GDM1 (cell line): Measurements from ENCODE around the gene FAM110C.
"Not testable (repeated sequence)": the region's sequence is repeated elsewhere in the genome, so short reads cannot be mapped to it uniquely, and the experiment has no call there.

ENCODE experiments used
- DNase-seq: peaks from one replicate; lab custom pipeline; 2025; lab: John Stamatoyannopoulos, UW

FAM110C gene

DNA sequence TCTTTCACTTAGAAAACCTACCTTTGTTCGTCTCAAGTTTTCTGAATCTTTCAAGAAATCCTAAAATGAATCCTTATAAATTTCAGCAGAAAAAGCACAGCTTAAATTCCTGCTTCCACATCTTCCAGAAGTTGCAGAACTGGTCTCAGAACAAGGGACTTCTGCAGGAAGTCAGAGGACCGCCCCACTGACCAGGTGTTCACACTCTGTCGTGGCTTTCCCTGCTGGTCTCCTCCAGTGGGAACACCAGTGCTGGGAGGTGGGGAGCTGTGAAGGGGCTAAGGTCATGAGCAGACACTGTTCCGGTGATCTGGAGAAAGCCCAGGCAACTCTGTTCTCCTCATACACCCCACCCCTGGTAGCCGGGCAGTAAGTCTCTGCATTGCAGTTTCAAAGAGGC is 3.5 kb downstream of the FAM110C start:
- DNase-seq, result no peak

DNA sequence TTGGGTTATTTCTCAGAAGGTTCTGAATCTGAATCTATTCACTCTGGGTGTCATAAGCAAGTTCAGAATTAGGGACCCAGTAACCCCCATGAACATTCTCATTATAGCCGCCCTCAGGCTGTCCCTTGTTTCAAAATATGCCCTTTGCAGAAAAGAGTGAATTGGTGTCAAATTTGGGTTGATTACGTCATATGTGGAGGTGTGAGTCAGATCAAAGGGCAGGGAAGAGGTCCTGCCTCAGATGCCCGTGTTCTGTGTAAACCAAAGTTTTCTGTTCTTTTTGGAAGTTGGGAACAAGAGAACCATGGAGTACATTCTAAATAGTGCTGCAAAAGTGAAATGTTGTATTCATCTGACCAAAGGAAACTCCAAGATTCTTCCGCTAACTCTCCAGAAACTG is 5.8 kb downstream of the FAM110C start:
- DNase-seq, result no peak

- no peak for DNase-seq
Observed at GRCh38 chr2:38155-38554, 8.2 kb downstream of the FAM110C start.

GRCh38 chr2:36318-36717 is 10.0 kb downstream of the FAM110C start:
- no peak for DNase-seq

DNA sequence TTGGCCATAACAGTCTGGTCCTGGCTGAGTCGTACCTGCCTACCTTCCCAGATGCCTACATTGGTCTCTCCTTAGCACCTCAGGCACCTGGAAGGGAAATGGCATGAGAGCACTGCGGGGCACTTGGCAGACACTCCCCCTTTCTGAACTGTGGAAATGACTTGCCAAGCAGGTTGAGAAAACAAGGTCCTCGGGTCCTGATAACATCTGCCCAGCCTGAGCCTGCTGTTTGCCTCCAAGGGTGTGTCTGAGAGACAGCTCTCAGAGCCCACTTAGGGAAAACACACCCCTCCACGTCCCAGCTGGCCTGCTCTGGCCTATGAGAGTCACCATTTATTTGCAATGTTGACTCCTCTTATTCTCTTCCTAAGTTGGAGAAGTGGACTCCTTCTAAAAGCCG is 10.5 kb downstream of the FAM110C start:
- no peak for DNase-seq

GRCh38 chr2:33620-34019 is 12.7 kb downstream of the FAM110C start:
- DNase-seq, result no peak

DNA sequence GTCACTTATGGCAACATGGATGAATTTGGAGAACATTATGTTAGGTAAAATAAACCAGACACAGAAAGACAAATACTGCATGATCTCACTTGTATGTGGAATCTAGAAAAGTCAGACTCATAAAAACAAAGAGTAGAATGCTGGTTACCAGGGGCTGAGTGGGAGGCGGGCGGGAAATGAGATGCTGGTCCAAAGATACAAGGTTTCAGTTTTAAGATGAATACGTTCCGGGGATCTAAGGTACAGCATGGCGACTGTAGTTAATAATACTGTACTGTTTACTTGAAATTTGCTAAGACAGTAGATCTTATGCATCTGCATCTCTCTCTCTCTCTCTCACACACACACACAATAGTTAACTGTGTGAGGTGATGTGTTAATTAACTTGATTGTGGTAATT is 14.2 kb downstream of the FAM110C start:
- no peak for DNase-seq

GRCh38 chr2:29253-29652 is 17.1 kb downstream of the FAM110C start:
- DNase-seq, result no peak

- no peak for DNase-seq
Observed at GRCh38 chr2:28406-28975, 17.8 kb downstream of the FAM110C start.

DNA sequence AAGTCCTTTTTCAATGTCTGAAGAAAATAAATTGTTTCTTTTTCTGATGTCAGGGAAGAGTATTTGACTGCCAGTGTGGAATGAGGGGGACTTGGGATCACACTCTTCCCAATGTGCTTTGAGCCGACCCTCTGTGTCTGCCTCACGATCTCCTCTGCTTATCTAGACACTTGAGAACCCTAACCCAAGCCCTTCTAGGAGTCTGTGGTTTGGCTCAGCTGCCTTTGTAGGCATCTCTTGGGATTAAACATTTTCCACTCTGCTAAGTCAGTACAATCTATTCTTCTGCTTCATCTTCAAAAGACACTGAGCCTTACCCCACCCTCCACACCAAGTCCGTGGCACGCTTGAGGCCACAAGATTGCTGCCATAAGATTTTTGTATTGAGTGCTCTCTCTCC is 19.4 kb downstream of the FAM110C start:
- DNase-seq, result no peak

DNA sequence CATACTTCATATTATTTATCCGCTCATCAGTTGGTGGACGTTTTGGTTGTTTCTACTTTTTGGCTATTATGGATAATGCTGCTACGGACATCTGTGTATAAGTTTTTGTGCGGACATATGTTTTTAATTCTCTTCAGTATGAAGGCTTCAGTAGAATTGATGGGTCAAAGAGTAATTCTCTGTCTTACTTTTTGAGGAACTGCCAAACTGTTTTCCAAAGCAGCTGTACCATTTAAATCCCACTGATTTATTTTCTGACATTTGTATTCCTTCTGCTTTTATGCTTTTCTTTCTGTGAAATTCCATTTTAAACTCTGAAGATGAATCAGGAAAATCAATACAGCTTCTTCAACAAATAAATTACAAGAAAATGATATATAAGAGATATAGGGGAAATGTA is 20.8 kb downstream of the FAM110C start:
- DNase-seq, result no peak

DNA sequence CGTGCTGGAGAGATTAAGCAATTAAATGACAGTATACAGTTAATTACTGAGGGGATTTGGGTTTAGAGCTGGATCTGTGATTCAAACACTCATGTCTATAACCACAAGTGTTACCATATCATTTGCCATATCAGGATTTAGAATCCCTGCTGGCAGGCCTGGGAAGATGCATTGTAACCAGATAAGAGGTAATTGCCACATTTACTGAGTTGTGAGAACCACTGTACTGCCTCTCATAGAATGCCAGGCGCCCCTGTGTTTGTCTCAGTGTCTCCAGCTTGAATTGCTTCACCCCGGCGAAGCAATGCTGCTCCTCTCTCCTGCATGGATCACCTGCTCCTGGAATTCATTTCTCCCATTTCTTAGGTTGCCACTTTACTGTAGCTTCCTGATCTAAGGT is 21.7 kb downstream of the FAM110C start:
- not testable (repeated sequence) for DNase-seq

GRCh38 chr2:24107-24506 is 22.2 kb downstream of the FAM110C start:
- no peak for DNase-seq

DNA sequence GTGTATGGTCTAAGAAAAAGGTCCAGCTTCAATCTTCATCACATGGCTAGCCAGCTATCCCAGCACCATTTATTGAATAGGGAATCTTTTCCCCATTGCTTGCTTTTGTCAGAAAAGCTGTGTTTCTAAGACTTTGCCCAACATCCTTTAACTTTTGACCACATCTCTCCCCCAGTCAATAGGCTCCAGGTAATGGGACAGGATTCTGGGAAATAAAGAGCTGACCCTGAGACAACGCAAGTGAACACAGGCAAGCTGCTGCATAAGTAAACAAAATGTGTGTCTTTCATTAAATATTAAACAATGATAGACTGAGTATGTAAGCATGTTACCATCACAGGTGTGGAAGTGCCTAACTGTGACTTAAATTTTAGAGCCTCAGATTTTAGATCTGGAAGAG is 23.0 kb downstream of the FAM110C start:
- DNase-seq, result no peak

DNA sequence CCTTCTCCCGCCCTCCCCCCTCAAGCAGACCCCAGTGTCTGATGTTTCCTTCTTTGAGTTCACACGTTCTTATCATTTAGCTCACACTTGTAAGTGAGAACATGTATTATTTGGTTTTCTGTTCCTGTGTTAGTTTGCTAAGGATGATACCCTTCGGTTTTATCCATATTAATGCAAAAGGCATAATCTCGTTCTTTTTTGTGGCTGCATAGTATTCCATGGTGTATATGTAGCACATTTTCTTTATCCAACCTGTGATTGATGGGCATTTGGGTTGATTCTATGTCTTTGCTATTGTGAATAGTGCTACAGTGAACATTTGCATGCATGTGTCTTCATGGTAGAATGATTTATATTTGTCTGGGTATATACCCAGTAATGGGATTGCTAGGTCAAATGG is 24.1 kb downstream of the FAM110C start:
- not testable (repeated sequence) for DNase-seq

DNA sequence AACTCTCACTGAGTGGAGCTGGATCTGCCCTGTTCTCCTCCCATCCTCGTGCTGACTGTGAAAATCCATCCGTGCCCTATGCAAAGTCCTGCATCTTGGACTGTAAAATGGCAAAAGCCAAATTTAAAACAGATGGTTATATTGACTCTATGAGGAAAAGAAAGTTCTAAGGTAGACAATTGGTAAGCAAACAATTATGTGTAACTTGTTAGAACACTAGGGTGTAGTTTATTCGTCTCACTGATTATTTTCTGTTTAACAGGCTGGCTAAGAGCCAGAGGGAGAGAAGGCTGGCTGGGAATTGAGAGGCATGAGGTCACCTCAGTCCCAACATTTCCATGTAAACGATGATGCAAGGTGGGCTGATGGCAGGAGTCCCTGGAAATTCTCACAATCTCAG is 26.0 kb downstream of the FAM110C start:
- not testable (repeated sequence) for DNase-seq

GRCh38 chr2:19505-19904 is 26.8 kb downstream of the FAM110C start:
- DNase-seq, result no peak

DNA sequence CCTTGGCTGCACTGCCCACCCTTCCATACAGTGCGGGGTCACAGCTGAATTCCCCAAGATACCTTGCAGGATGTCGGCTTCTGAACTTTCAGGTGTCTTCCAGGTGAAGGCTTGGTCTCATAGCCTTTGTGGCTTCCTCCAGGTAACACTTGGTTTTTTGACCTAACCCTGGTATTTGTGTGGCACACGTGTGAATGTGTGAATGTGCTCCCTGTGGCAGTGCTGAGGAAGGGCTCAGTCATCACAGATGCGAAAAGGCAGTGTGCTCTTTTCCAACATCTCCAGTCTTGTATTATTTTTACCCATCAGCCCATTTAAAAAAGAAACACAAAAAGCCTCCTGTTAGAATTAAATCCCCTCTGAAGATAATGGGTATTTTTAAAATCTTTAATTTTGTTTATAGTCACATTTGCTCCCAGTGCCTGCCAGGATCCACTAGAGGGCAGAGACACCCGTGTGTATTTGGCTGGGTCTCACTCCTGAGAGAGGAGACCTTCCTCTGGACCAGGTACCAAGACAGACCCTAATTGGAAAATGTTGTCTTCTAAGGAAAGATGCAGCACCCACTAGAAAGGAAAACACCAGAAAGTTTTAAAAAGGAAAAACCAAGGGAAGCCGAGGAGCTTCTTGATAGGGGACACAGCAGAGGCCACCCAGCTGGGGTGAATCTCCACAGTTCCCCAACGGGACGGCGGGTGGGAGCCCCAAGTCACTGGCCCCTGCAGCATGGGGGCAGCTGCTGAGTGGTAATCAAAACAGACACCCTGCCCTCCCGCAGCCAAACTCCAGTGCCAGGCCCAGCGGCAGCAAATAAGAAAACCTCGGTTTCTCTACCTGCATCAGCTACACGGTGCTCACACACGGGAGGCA is 27.7 kb downstream of the FAM110C start:
- no peak for DNase-seq

DNA sequence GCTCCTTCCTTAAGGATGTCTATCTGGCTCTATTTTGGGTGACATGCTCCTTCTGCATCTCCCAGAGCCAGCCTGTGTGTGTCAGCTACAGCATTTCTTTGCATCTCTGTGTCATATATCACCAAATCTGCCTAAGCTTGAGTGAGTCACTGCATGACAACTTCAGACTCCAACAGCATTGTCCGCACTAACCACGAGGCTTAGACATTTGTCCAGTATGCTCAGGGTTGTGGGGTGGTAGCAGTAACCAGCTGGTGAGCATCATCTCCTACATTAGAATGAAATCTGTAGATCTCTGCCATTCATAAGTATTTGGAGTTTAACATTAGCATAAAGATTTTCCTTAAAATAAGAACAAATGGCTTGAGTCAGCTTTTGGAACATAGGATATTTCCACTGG is 30.4 kb downstream of the FAM110C start:
- not testable (repeated sequence) for DNase-seq

- DNase-seq, result no peak
Observed at GRCh38 chr2:11248-11941, 34.9 kb downstream of the FAM110C start.

DNA sequence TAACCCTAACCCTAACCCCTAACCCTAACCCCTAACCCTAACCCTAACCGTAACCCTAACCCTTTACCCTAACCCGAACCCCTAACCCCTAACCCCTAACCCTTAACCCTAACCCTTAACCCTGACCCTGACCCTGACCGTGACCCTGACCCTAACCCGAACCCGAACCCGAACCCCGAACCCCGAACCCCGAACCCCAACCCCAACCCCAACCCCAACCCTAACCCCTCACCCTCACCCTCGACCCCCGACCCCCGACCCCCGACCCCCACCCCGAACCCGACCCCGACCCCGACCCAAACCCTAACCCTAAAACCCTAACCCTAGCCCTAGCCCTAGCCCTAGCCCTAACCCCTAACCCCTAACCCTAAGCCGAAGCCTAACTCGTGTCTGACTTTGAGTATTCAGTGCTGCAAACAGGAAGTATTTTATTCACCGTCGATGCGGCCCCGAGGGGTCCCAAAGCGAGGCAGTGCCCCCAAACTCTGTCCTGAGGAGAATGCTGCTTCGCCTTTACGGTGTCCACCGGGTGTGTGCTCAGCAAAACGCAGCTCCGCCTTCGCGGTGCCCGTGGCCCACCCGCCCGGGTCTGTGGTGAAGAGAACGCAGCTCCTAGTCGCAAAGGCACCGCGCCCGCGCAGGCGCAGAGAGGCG is 36.0 kb downstream of the FAM110C start:
- no peak for DNase-seq
